Right forelimb (tissue), 1 donor: ENCODE results near the gene STMND1.
"Not testable (repeated sequence)": the region's sequence is repeated elsewhere in the genome, so short reads cannot be mapped to it uniquely, and the experiment has no call there.

Experiments used
- DNase-seq: peaks from one replicate; pipeline ENCODE4 v3.0.0-alpha.2; 2018

Gene STMND1

GRCh38 chr6:17101422-17102257 lies at the start of gene STMND1:
STMND1 (plus strand) TSS chr6:17102050; CDS start chr6:17102258, 208 bp downstream.
- peak; percentile 69 for DNase-seq

GRCh38 chr6:17054647-17055046 lies 47.2 kb upstream of the STMND1 start:
- DNase-seq: no peak

GRCh38 chr6:17057322-17057721 lies 44.5 kb upstream of the STMND1 start:
- no peak for DNase-seq

GRCh38 chr6:17058550-17058949 lies 43.3 kb upstream of the STMND1 start:
- no peak for DNase-seq

- DNase-seq: no peak
Measured at GRCh38 chr6:17059022-17059421, 42.8 kb upstream of the STMND1 start.

- DNase-seq: no peak
Measured at GRCh38 chr6:17059850-17060249, 42.0 kb upstream of the STMND1 start.

- no peak for DNase-seq
Measured at GRCh38 chr6:17061097-17061496, 40.8 kb upstream of the STMND1 start.

- DNase-seq: no peak
Measured at GRCh38 chr6:17062871-17063440, 38.9 kb upstream of the STMND1 start.

GRCh38 chr6:17064975-17065374 lies 36.9 kb upstream of the STMND1 start:
- DNase-seq: no peak

- no peak for DNase-seq
Measured at GRCh38 chr6:17066610-17067009, 35.2 kb upstream of the STMND1 start.

- DNase-seq: not testable (repeated sequence)
Measured at GRCh38 chr6:17068972-17069371, 32.9 kb upstream of the STMND1 start.

- not testable (repeated sequence) for DNase-seq
Measured at GRCh38 chr6:17070400-17070799, 31.4 kb upstream of the STMND1 start.

- DNase-seq: not testable (repeated sequence)
Measured at GRCh38 chr6:17073596-17073995, 28.3 kb upstream of the STMND1 start.

- DNase-seq: no peak
Measured at GRCh38 chr6:17081273-17081672, 20.6 kb upstream of the STMND1 start.

GRCh38 chr6:17081860-17082508 lies 19.9 kb upstream of the STMND1 start:
- DNase-seq: no peak

- DNase-seq: no peak
Measured at GRCh38 chr6:17083397-17083796, 18.5 kb upstream of the STMND1 start.

- peak; percentile 49 for DNase-seq
Measured at GRCh38 chr6:17086469-17086868, 15.4 kb upstream of the STMND1 start.

- no peak for DNase-seq
Measured at GRCh38 chr6:17088091-17088611, 13.7 kb upstream of the STMND1 start.

- DNase-seq: no peak
Measured at GRCh38 chr6:17091122-17091521, 10.7 kb upstream of the STMND1 start.

- no peak for DNase-seq
Measured at GRCh38 chr6:17093686-17094085, 8.2 kb upstream of the STMND1 start.

- DNase-seq: no peak
Measured at GRCh38 chr6:17096096-17096495, 5.8 kb upstream of the STMND1 start.

- DNase-seq: no peak
Measured at GRCh38 chr6:17096652-17097051, 5.2 kb upstream of the STMND1 start.

- DNase-seq: no peak
Measured at GRCh38 chr6:17097982-17098381, 3.9 kb upstream of the STMND1 start.

GRCh38 chr6:17098538-17098937 lies 3.3 kb upstream of the STMND1 start:
- no peak for DNase-seq
